Regular cardiac myocyte (primary cell): ENCODE data around the gene TRIM17. TPM values are rescaled to one million over a fixed set of nuclear protein-coding genes. Genes with fewer than 3 reads are reported as not detected.

Experiments used
- total RNA-seq: library from RNA; depleted of rRNA; stranded (reverse); fragments of >200 nt; gene quantifications from 2 replicates; pipeline ENCODE4 v1.2.3, GENCODE V29; 2014

The TRIM17 gene
- total RNA-seq = under 0.01 TPM in 1 of 2 replicates, not detected in the other

GRCh38 chr1:228416217-228416933 is at the start of gene TRIM17:
TSS of gene TRIM17 (minus strand) at chr1:228416861. CDS start at chr1:228415072, 1,789 bp downstream.

Other genes starting within 250 kb of the TRIM17 start
- gene OBSCN, start 208.8 kb downstream of the TRIM17 start, total RNA-seq = 2.9 and 10.1 TPM in 2 replicates
- gene TRIM11, start 10.0 kb downstream of the TRIM17 start, total RNA-seq = 11.0 and 22.6 TPM in 2 replicates
- 38.7 and 50.7 TPM in 2 replicates for gene RNF187, start 70.5 kb upstream of the TRIM17 start, total RNA-seq